ENCODE data around the gene GTSF1L. TPM values are rescaled to one million over a fixed set of nuclear protein-coding genes. Genes with fewer than 3 reads are reported as not detected.

GTSF1L gene
- total RNA-seq, 1 experiment from 2014 or later, result not detected

GRCh38 chr20:43721429-43722152 lies 5.2 kb downstream of the GTSF1L start:
- Mint-ChIP-seq H3K4me1 (peaks cover 14% of the 10 kb centered on the region), H3K27ac (no peak overlapping the region), H3K36me3 (peaks cover 4% of the 10 kb centered on the region; the same call in 1 of the 2 replicates), H3K4me3 (no peak overlapping the region), H3K27me3 (ENCODE audit: low read depth) (no peaks in the 10 kb centered on the region), H3K9me3 (peaks cover 8% of the 10 kb centered on the region)
- CTCF ChIA-PET, result interaction anchor here (0.5 to 1.3 kb wide), 8 partner anchors 11 to 359 kb away, joined by 3 to 5 read pairs (median 3); no protein-coding TSS in a partner anchor
- DNase-seq (ENCODE audit: low spot score) (peak; percentile 20), ATAC-seq (peak; percentile 77)
- POLR2A ChIA-PET, result interaction anchor here (0.5 kb wide), 1 partner anchor 72 kb away, joined by 4 read pairs; no protein-coding TSS in a partner anchor
- no peak for TF ChIP-seq E2F5 (CRISPR knock-in tag; IDR thresholded peaks at IDR 0.05)
- no peak for TF ChIP-seq GABPB1 (CRISPR knock-in tag; IDR thresholded peaks at IDR 0.05)
- no peak for TF ChIP-seq IRF1 (CRISPR knock-in tag; IDR thresholded peaks at IDR 0.05)
- no peak for TF ChIP-seq FOXJ3 (CRISPR knock-in tag; IDR thresholded peaks at IDR 0.05; ENCODE audit: borderline replicate concordance)
- no peak for TF ChIP-seq AFF4 (CRISPR knock-in tag; IDR thresholded peaks at IDR 0.05; ENCODE audit: borderline replicate concordance)
- no peak for TF ChIP-seq SMAD4 (CRISPR knock-in tag; IDR thresholded peaks at IDR 0.05)
- TF ChIP-seq ATF3 (CRISPR knock-in tag; conservative IDR thresholded peaks at IDR 0.05), result no peak
- no peak for TF ChIP-seq CREM (CRISPR knock-in tag; IDR thresholded peaks at IDR 0.05)
- TF ChIP-seq ZNF512 (CRISPR knock-in tag; IDR thresholded peaks at IDR 0.05; ENCODE audit: borderline replicate concordance), result no peak
- TF ChIP-seq MLX (CRISPR knock-in tag; IDR thresholded peaks at IDR 0.05), result no peak
- no peak for TF ChIP-seq ZNF263 (CRISPR knock-in tag; IDR thresholded peaks at IDR 0.05; ENCODE audit: low read depth)
- peak; percentile 76 for TF ChIP-seq USF2 (CRISPR knock-in tag; IDR thresholded peaks at IDR 0.05)
- no peak for TF ChIP-seq SOX15 (CRISPR knock-in tag; IDR thresholded peaks at IDR 0.05)
- no peak for TF ChIP-seq PRRX2 (CRISPR knock-in tag; IDR thresholded peaks at IDR 0.05)
- TF ChIP-seq TP53 (CRISPR knock-in tag; IDR thresholded peaks at IDR 0.05), result no peak
- TF ChIP-seq STAT6 (CRISPR knock-in tag; conservative IDR thresholded peaks at IDR 0.05; ENCODE audit: low read depth), result no peak
- TF ChIP-seq ERG (CRISPR knock-in tag; IDR thresholded peaks at IDR 0.05), result no peak
- no peak for TF ChIP-seq MYBL2 (CRISPR knock-in tag; IDR thresholded peaks at IDR 0.05)
- TF ChIP-seq USF1 (CRISPR knock-in tag; IDR thresholded peaks at IDR 0.05), result peak; percentile 83
- TF ChIP-seq ZBTB21 (CRISPR knock-in tag; IDR thresholded peaks at IDR 0.05; ENCODE audit: borderline replicate concordance), result 0 out of 2 replicates have a peak, but pooled peaks have one; percentile 17
- 0 out of 2 replicates have a peak, but pooled peaks have one; percentile 6 for TF ChIP-seq SP1 (CRISPR knock-in tag; conservative IDR thresholded peaks at IDR 0.05)
- TF ChIP-seq IRF2 (CRISPR knock-in tag; IDR thresholded peaks at IDR 0.05; ENCODE audit: borderline replicate concordance, low read depth), result no peak
- TF ChIP-seq ZNF219 (CRISPR knock-in tag; IDR thresholded peaks at IDR 0.05; ENCODE audit: borderline replicate concordance), result no peak
